Central memory CD4-positive, alpha-beta T cell (primary cell): Measurements from ENCODE around the gene CABP1.
"Not testable (repeated sequence)": the region's sequence is repeated elsewhere in the genome, so short reads cannot be mapped to it uniquely, and the experiment has no call there.

Experiments used
- DNase-seq: peaks from one replicate; pipeline ENCODE4 v3.0.0; 2022
- total RNA-seq, 3 experiments: gene quantifications; one replicate each; lab custom pipeline; 2026; lab: John Stamatoyannopoulos, UW

Gene CABP1
- 0 to 0.11 (median 0.05) reads per million in 3 experiments for total RNA-seq

GRCh38 chr12:120639771-120640721 is at the start of gene CABP1:
TSS of gene CABP1 (plus strand) at chr12:120640626. CDS start at chr12:120640686, 60 bp downstream.
- peak; percentile 17 for DNase-seq

GRCh38 chr12:120590741-120591407 is 49.6 kb upstream of the CABP1 start:
- no peak for DNase-seq

GRCh38 chr12:120592121-120593049 is 48.0 kb upstream of the CABP1 start:
- DNase-seq, result no peak

- no peak for DNase-seq
These were observed 43.5 kb upstream of the CABP1 start for GRCh38 chr12:120596901-120597300.

GRCh38 chr12:120597861-120598260 is 42.6 kb upstream of the CABP1 start:
- DNase-seq, result no peak

GRCh38 chr12:120598674-120599463 is 41.6 kb upstream of the CABP1 start:
- no peak for DNase-seq

- DNase-seq, result no peak
These were observed 40.5 kb upstream of the CABP1 start for GRCh38 chr12:120599672-120600552.

GRCh38 chr12:120602416-120602815 is 38.0 kb upstream of the CABP1 start:
- not testable (repeated sequence) for DNase-seq

GRCh38 chr12:120610560-120610959 is 29.9 kb upstream of the CABP1 start:
- no peak for DNase-seq

GRCh38 chr12:120611534-120611933 is 28.9 kb upstream of the CABP1 start:
- DNase-seq, result not testable (repeated sequence)

GRCh38 chr12:120614848-120615247 is 25.6 kb upstream of the CABP1 start:
- DNase-seq, result no peak

GRCh38 chr12:120617193-120617592 is 23.2 kb upstream of the CABP1 start:
- not testable (repeated sequence) for DNase-seq

- not testable (repeated sequence) for DNase-seq
These were observed 22.7 kb upstream of the CABP1 start for GRCh38 chr12:120617767-120618166.

- no peak for DNase-seq
These were observed 21.3 kb upstream of the CABP1 start for GRCh38 chr12:120618954-120619615.

GRCh38 chr12:120620624-120621023 is 19.8 kb upstream of the CABP1 start:
- no peak for DNase-seq

GRCh38 chr12:120625557-120626419 is 14.6 kb upstream of the CABP1 start:
- peak; percentile 6 for DNase-seq

- DNase-seq, result no peak
These were observed 11.5 kb upstream of the CABP1 start for GRCh38 chr12:120628919-120629318.

GRCh38 chr12:120630104-120630892 is 10.1 kb upstream of the CABP1 start:
- DNase-seq, result no peak
